Muscle layer of colon (tissue), 2 donors: ENCODE measurements around the gene NKX2-2.
A peak's percentile ranks its signal among the peaks of the same experiment; 100 is the strongest.

Source experiments
- H3K27ac ChIP-seq: one replicate; pipeline ENCODE4 v1.7.0; 2013; ENCODE audit warnings: low read depth, mild to moderate bottlenecking, low read length, moderate library complexity
- H3K27me3 ChIP-seq, 2 donors: one replicate each; pipeline ENCODE4 v1.7.0; 2013; ENCODE audit warnings: low read length in 2 of 2, mild to moderate bottlenecking in 2 of 2; ENCODE audit not compliant: insufficient read depth in 2 of 2, control insufficient read depth in 1 of 2
- H3K36me3 ChIP-seq: one replicate; pipeline ENCODE4 v1.7.0; 2013; ENCODE audit warnings: mild to moderate bottlenecking, low read length; ENCODE audit not compliant: insufficient read depth
- H3K4me1 ChIP-seq: one replicate; pipeline ENCODE4 v1.7.0; 2013; ENCODE audit warnings: mild to moderate bottlenecking, low read length; ENCODE audit not compliant: insufficient read depth
- H3K4me3 ChIP-seq, 2 donors: one replicate each; pipeline ENCODE4 v1.7.0; 2013; ENCODE audit warnings: low read length in 2 of 2, low read depth in 1 of 2, mild to moderate bottlenecking in 1 of 2, moderate library complexity in 1 of 2
- H3K9ac ChIP-seq: one replicate; pipeline ENCODE4 v1.7.0; 2013; ENCODE audit warnings: low read length
- H3K9me3 ChIP-seq: one replicate; pipeline ENCODE4 v1.7.0; 2013; ENCODE audit warnings: mild to moderate bottlenecking, low read length
- donor health status: abdominal sarcoma.
- donor health status: Adenocarcinoma of cecum.

The NKX2-2 gene

DNA sequence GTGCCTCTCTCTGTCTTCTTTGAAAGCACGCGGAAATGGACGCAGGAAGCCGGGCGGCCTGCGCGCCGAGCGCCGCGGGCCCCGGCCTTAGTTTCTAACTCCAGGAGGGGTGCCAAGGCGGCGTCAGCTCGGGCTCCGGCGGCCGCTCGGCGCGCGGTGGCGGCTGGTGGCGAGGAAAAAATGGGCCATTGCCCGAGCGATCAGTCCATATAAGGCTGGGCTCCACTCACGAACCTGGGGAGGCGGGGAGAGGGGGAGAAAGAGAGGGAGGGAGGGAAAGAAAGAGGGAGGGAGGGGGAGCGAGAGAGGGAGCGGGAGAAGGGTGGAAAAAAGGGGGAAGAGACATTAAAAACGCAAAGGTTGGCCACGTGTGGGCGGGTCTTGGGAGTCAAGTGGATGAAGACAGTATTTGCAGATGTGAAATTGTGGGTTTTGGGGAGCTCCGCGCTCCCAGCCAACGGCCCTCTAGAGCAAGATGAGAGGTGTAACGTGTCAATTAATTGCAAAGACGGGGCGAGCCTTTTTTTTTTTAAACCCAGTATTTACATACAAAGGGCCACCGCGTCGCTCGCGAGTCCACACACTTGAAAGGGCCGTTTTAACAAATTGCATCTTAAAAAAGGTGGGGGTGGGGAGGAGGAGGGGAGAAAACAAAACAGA is at the start of gene NKX2-2:
TSS of gene NKX2-2 (minus strand) at position 184 of the 660 bp plus-strand sequence. CDS start 395 bp downstream, outside the sequence.
- peaks cover 55 to 91% of the 10 kb centered on the region in 2 donors for H3K27me3 ChIP-seq
- H3K4me3 ChIP-seq: peak within 1 kb of the TSS; percentile 27 to 35
- no peaks in the 10 kb centered on the region for H3K36me3 ChIP-seq
- H3K9ac ChIP-seq: no peak within 1 kb of the TSS
- no peak within 1 kb of the TSS for H3K27ac ChIP-seq
- H3K9me3 ChIP-seq: no peaks in the 10 kb centered on the region
- H3K4me1 ChIP-seq: peaks cover 37% of the 10 kb centered on the region

DNA sequence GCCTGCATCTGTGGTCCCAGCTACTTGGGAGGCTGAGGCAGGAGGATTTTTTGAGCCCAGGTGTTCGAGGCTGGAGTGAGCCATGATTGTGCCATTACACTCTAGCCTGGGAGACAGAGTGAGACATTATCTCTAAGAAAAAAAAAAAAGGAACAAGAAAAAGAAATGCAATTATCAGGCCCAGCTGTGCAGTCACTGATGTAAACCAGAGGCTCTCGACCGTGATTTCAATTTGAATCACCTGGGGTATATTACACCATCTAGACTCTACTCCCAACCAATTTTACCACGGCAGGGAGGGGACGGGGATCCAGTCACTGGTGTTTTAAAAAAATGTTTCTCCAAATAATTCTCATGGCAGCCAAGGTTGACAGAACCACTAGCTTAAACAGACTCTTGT is 48.8 kb upstream of the NKX2-2 start:
- H3K4me3 ChIP-seq: no peak overlapping the region
- H3K36me3 ChIP-seq: no peaks in the 10 kb centered on the region
- no peak overlapping the region for H3K27ac ChIP-seq
- no peaks in the 10 kb centered on the region for H3K4me1 ChIP-seq
- no peak overlapping the region for H3K9ac ChIP-seq
- H3K9me3 ChIP-seq: no peaks in the 10 kb centered on the region
- H3K27me3 ChIP-seq: no peaks in the 10 kb centered on the region

DNA sequence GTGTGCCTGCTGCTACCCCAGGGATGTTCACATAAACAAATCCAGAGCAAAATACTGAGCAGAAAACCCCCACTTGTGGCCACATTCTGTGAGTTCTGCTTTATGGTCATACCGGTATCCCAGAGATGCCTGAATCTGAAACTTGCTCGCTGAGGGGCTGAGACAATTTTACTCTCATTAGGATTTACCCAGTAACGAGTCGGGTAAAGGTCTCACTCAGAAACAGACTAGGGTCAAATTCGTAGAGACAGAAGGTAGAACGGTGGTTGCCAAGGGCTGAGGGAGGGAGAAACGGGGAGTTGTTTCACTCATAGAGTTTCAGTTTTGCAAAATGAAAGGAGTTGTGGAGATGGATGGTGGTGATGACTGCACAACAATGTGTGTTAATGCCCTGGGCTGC is 45.4 kb upstream of the NKX2-2 start:
- Histone ChIP-seq H3K4me1 (no peaks in the 10 kb centered on the region), H3K27ac (no peak overlapping the region), H3K27me3 (no peaks in the 10 kb centered on the region), H3K9ac (no peak overlapping the region), H3K9me3 (no peaks in the 10 kb centered on the region), H3K4me3 (no peak overlapping the region), H3K36me3 (no peaks in the 10 kb centered on the region)

GRCh38 chr20:21557241-21558020 is 43.6 kb upstream of the NKX2-2 start:
- no peaks in the 10 kb centered on the region for H3K9me3 ChIP-seq

GRCh38 chr20:21556398-21556797 is 42.5 kb upstream of the NKX2-2 start:
- Histone ChIP-seq H3K9ac (no peak overlapping the region), H3K4me1 (no peaks in the 10 kb centered on the region), H3K27me3 (no peaks in the 10 kb centered on the region), H3K9me3 (no peaks in the 10 kb centered on the region), H3K4me3 (no peak overlapping the region), H3K27ac (no peak overlapping the region), H3K36me3 (no peaks in the 10 kb centered on the region)

More at GRCh38 chr20:21557241-21558020, 43.6 kb upstream of the NKX2-2 start:
- Histone ChIP-seq H3K4me3 (no peak overlapping the region), H3K27ac (no peak overlapping the region), H3K9ac (no peak overlapping the region), H3K27me3 (no peaks in the 10 kb centered on the region), H3K36me3 (no peaks in the 10 kb centered on the region), H3K4me1 (no peaks in the 10 kb centered on the region)

- Histone ChIP-seq H3K27me3 (no peaks in the 10 kb centered on the region), H3K27ac (no peak overlapping the region), H3K36me3 (no peaks in the 10 kb centered on the region), H3K9me3 (no peaks in the 10 kb centered on the region), H3K4me3 (no peak overlapping the region), H3K4me1 (no peaks in the 10 kb centered on the region), H3K9ac (no peak overlapping the region)
These were observed 41.7 kb upstream of the NKX2-2 start for GRCh38 chr20:21555470-21556120.

- no peak overlapping the region for H3K27ac ChIP-seq
- H3K36me3 ChIP-seq: no peaks in the 10 kb centered on the region
- H3K27me3 ChIP-seq: no peaks in the 10 kb centered on the region
- no peaks in the 10 kb centered on the region for H3K9me3 ChIP-seq
- no peak overlapping the region for H3K9ac ChIP-seq
- H3K4me3 ChIP-seq: no peak overlapping the region
- H3K4me1 ChIP-seq: no peaks in the 10 kb centered on the region
These were observed 41.1 kb upstream of the NKX2-2 start for GRCh38 chr20:21554985-21555384.

- H3K36me3 ChIP-seq: no peaks in the 10 kb centered on the region
- no peak overlapping the region for H3K4me3 ChIP-seq
- no peaks in the 10 kb centered on the region for H3K4me1 ChIP-seq
- H3K9ac ChIP-seq: no peak overlapping the region
- no peaks in the 10 kb centered on the region for H3K27me3 ChIP-seq
- no peak overlapping the region for H3K27ac ChIP-seq
- no peaks in the 10 kb centered on the region for H3K9me3 ChIP-seq
These were observed 40.6 kb upstream of the NKX2-2 start for GRCh38 chr20:21554376-21554890.

DNA sequence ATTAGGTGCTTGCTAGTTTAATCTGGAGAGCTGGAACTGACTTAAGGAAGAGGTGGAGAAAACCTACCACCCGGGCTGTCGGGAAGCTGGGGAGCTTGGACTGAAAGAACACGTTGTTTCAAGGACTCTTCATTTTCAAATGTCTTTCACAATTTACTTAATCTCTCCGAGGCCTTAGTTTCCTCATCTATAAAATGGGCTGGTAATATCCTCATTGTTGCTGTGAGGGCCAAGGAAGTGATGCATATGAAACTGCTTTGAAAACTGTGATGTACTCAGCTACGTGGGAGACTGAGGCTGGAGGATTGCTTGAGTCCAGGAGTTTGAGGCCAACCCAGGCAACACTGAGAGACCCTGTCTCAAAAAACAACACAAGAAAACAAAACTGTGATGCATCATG is 36.7 kb upstream of the NKX2-2 start:
- no peaks in the 10 kb centered on the region for H3K9me3 ChIP-seq

DNA sequence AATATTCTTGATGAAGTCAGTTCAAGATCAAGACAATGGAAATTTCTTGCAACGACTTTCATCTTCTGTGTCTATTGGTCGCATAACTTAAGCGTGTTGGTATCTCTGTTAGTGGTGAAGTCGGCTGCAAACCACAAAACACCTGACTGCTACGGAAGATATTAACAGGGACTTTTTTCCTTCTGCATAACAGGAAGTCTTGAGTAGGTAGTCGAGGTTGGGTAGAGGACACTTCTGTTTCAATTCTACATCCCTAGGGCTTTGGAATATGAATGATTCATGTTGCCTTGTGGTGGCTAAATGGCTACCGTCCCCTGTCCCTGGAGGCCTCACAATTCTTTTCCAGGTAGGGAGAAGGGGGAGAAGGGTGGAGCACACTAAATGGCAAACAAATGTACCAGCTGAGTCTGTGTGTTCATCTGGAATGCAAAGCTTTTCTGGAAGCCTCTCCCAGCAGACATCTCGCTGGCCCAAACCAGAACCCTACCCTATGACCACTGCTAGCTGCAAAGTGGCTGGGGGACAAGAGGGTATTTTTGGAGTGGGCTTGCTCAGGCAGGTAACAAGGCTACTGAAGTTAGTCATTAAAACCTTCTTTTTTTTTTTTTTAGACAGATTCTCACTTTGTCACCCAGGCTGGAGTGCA is 34.6 kb upstream of the NKX2-2 start:
- H3K9ac ChIP-seq: no peak overlapping the region
- H3K4me1 ChIP-seq: no peaks in the 10 kb centered on the region
- H3K27ac ChIP-seq: no peak overlapping the region
- no peaks in the 10 kb centered on the region for H3K36me3 ChIP-seq
- H3K4me3 ChIP-seq: no peak overlapping the region
- H3K9me3 ChIP-seq: no peaks in the 10 kb centered on the region
- no peaks in the 10 kb centered on the region for H3K27me3 ChIP-seq

More for the DNA sequence above, 36.7 kb upstream of the NKX2-2 start:
- Histone ChIP-seq H3K27ac (no peak overlapping the region), H3K9ac (no peak overlapping the region), H3K4me3 (no peak overlapping the region), H3K27me3 (no peaks in the 10 kb centered on the region), H3K4me1 (no peaks in the 10 kb centered on the region), H3K36me3 (no peaks in the 10 kb centered on the region)

GRCh38 chr20:21546355-21546754 is 32.5 kb upstream of the NKX2-2 start:
- Histone ChIP-seq H3K4me1 (no peaks in the 10 kb centered on the region), H3K27me3 (no peaks in the 10 kb centered on the region), H3K27ac (no peak overlapping the region), H3K9ac (no peak overlapping the region), H3K4me3 (no peak overlapping the region), H3K36me3 (no peaks in the 10 kb centered on the region), H3K9me3 (no peaks in the 10 kb centered on the region)
